Measurements from ENCODE around the gene EME2. TPM values are rescaled to one million over a fixed set of nuclear protein-coding genes. Genes with fewer than 3 reads are reported as not detected.

Gene EME2
- total and polyA plus RNA-seq, 2 of the 13 experiments (the other 11 are each of a cell fraction or from before 2014, with no cell fraction given) = 4.4 to 7.6 TPM

- no peak for TF ChIP-seq ZNF12 (CRISPR knock-in tag; IDR thresholded peaks at IDR 0.05)
- TF ChIP-seq THYN1 (CRISPR knock-in tag; IDR thresholded peaks at IDR 0.05; ENCODE audit: borderline replicate concordance, low read depth) = no peak
- TF ChIP-seq AHR (CRISPR knock-in tag; IDR thresholded peaks at IDR 0.05) = peak; percentile 46; the same call in 1 of the 2 replicates
- TF ChIP-seq FOSL2 (CRISPR knock-in tag; IDR thresholded peaks at IDR 0.05) = peak; percentile 22; the same call in 1 of the 2 replicates
- 0 out of 2 replicates have a peak, but pooled peaks have one; percentile 18 for TF ChIP-seq YEATS4 (CRISPR knock-in tag; IDR thresholded peaks at IDR 0.05; ENCODE audit: borderline replicate concordance)
- TF ChIP-seq CEBPG (CRISPR knock-in tag; IDR thresholded peaks at IDR 0.05) = 0 out of 2 replicates have a peak, but pooled peaks have one; percentile 19
- peak; percentile 58; the same call in 1 of the 2 replicates for TF ChIP-seq NFKB2 (CRISPR knock-in tag; IDR thresholded peaks at IDR 0.05; ENCODE audit: borderline replicate concordance)
- peak; percentile 39; the same call in 1 of the 2 replicates for TF ChIP-seq ARID5B (CRISPR knock-in tag; IDR thresholded peaks at IDR 0.05)
- TF ChIP-seq MXD4 (CRISPR knock-in tag; IDR thresholded peaks at IDR 0.05) = no peak
- peak; percentile 91 for TF ChIP-seq XRCC5 (optimal IDR thresholded peaks at IDR 0.05; ENCODE audit: low read length)
- peak; percentile 41; the same call in 1 of the 2 replicates for TF ChIP-seq MED1 (CRISPR knock-in tag; IDR thresholded peaks at IDR 0.05)
- peak; percentile 27; the same call in 1 of the 2 replicates for TF ChIP-seq ZFY (CRISPR knock-in tag; IDR thresholded peaks at IDR 0.05)
- peak; percentile 41; the same call in 1 of the 2 replicates for TF ChIP-seq BCL6 (CRISPR knock-in tag; IDR thresholded peaks at IDR 0.05)
- TF ChIP-seq TFAP4 (IDR thresholded peaks at IDR 0.05; ENCODE audit: borderline replicate concordance, low read depth) = peak; percentile 92
- TF ChIP-seq MXI1 (IDR thresholded peaks at IDR 0.05; ENCODE audit: borderline replicate concordance, low read depth, low read length) = peak; percentile 77; the same call in 1 of the 3 replicates
Measured at GRCh38 chr16:1812732-1813163, 40.1 kb downstream of the EME2 start (continued).

Measured in HepG2 (cell line).